ENCODE measurements around the gene CLPTM1.
A peak's percentile ranks its signal among the peaks of the same experiment; 100 is the strongest.
"Not testable (repeated sequence)": the region's sequence is repeated elsewhere in the genome, so short reads cannot be mapped to it uniquely, and the experiment has no call there.

Gene CLPTM1, protein sequence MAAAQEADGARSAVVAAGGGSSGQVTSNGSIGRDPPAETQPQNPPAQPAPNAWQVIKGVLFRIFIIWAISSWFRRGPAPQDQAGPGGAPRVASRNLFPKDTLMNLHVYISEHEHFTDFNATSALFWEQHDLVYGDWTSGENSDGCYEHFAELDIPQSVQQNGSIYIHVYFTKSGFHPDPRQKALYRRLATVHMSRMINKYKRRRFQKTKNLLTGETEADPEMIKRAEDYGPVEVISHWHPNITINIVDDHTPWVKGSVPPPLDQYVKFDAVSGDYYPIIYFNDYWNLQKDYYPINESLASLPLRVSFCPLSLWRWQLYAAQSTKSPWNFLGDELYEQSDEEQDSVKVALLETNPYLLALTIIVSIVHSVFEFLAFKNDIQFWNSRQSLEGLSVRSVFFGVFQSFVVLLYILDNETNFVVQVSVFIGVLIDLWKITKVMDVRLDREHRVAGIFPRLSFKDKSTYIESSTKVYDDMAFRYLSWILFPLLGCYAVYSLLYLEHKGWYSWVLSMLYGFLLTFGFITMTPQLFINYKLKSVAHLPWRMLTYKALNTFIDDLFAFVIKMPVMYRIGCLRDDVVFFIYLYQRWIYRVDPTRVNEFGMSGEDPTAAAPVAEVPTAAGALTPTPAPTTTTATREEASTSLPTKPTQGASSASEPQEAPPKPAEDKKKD

DNA sequence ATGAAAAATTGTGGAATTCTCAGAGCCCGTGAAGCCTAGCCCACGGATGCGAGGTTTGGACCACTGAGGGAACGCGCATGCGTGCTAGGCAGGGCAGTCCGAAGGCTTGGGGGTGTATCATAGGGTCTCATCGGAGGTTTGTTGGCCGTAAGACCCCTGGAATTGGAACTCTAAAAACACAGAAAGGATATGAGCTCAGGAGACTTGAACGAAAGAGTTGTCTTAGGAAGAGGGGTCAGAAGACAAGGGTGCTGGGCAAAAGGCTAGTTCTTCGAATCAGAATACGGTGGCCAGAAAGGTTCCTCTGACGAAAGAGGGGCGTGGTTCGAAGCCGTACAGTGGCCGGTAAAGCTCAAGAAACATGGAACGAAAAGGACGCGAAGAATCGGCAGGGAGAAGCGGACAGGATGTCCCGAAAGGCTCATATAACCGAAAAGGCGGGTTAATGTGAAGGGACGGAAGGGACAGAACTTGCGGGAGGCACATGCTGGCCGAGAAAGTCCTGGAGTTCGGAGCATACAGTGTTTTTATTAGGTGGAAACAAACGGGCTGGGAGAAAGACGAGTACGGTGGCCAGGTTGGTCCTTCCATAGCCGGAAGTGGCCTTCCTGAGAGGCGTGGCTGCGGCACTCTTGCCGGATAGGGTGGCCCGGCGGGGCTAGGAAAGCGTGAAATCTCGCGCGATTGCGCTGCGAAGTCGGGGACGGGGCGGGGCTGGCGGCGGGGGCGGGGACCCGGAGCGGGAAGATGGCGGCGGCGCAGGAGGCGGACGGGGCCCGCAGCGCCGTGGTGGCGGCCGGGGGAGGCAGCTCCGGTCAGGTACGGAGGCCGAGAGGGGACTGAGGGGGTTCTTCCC is at the start of gene CLPTM1:
Gene CLPTM1, plus strand, starts transcription at position 732 of the 856 bp plus-strand sequence. Its CDS starts 16 bp downstream, at position 748.
- peak; percentile 95 to 97 for DNase-seq

DNA sequence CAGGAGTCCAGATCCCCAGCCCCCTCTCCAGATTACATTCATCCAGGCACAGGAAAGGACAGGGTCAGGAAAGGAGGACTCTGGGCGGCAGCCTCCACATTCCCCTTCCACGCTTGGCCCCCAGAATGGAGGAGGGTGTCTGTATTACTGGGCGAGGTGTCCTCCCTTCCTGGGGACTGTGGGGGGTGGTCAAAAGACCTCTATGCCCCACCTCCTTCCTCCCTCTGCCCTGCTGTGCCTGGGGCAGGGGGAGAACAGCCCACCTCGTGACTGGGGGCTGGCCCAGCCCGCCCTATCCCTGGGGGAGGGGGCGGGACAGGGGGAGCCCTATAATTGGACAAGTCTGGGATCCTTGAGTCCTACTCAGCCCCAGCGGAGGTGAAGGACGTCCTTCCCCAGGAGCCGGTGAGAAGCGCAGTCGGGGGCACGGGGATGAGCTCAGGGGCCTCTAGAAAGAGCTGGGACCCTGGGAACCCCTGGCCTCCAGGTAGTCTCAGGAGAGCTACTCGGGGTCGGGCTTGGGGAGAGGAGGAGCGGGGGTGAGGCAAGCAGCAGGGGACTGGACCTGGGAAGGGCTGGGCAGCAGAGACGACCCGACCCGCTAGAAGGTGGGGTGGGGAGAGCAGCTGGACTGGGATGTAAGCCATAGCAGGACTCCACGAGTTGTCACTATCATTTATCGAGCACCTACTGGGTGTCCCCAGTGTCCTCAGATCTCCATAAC is 49.6 kb upstream of the CLPTM1 start, which contains the start of gene APOE:
Gene APOE, plus strand, starts transcription at position 360 of the 724 bp plus-strand sequence. CDS start 829 bp downstream, outside the sequence.
- peak in 1 of 2 donors; percentile 58 for DNase-seq

DNA sequence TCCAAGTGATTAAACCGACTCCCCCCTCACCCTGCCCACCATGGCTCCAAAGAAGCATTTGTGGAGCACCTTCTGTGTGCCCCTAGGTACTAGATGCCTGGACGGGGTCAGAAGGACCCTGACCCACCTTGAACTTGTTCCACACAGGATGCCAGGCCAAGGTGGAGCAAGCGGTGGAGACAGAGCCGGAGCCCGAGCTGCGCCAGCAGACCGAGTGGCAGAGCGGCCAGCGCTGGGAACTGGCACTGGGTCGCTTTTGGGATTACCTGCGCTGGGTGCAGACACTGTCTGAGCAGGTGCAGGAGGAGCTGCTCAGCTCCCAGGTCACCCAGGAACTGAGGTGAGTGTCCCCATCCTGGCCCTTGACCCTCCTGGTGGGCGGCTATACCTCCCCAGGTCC is 47.6 kb upstream of the CLPTM1 start:
- no peak for DNase-seq

DNA sequence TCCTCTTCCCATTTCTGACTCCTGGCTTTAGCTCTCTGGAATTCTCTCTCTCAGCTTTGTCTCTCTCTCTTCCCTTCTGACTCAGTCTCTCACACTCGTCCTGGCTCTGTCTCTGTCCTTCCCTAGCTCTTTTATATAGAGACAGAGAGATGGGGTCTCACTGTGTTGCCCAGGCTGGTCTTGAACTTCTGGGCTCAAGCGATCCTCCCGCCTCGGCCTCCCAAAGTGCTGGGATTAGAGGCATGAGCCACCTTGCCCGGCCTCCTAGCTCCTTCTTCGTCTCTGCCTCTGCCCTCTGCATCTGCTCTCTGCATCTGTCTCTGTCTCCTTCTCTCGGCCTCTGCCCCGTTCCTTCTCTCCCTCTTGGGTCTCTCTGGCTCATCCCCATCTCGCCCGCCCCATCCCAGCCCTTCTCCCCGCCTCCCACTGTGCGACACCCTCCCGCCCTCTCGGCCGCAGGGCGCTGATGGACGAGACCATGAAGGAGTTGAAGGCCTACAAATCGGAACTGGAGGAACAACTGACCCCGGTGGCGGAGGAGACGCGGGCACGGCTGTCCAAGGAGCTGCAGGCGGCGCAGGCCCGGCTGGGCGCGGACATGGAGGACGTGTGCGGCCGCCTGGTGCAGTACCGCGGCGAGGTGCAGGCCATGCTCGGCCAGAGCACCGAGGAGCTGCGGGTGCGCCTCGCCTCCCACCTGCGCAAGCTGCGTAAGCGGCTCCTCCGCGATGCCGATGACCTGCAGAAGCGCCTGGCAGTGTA is 46.9 kb upstream of the CLPTM1 start:
- no peak for DNase-seq

DNA sequence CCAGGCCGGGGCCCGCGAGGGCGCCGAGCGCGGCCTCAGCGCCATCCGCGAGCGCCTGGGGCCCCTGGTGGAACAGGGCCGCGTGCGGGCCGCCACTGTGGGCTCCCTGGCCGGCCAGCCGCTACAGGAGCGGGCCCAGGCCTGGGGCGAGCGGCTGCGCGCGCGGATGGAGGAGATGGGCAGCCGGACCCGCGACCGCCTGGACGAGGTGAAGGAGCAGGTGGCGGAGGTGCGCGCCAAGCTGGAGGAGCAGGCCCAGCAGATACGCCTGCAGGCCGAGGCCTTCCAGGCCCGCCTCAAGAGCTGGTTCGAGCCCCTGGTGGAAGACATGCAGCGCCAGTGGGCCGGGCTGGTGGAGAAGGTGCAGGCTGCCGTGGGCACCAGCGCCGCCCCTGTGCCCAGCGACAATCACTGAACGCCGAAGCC is 46.3 kb upstream of the CLPTM1 start:
- no peak for DNase-seq

DNA sequence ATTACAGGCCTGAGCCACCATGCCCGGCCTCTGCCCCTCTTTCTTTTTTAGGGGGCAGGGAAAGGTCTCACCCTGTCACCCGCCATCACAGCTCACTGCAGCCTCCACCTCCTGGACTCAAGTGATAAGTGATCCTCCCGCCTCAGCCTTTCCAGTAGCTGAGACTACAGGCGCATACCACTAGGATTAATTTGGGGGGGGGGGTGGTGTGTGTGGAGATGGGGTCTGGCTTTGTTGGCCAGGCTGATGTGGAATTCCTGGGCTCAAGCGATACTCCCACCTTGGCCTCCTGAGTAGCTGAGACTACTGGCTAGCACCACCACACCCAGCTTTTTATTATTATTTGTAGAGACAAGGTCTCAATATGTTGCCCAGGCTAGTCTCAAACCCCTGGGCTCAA is 45.4 kb upstream of the CLPTM1 start:
- no peak for DNase-seq

DNA sequence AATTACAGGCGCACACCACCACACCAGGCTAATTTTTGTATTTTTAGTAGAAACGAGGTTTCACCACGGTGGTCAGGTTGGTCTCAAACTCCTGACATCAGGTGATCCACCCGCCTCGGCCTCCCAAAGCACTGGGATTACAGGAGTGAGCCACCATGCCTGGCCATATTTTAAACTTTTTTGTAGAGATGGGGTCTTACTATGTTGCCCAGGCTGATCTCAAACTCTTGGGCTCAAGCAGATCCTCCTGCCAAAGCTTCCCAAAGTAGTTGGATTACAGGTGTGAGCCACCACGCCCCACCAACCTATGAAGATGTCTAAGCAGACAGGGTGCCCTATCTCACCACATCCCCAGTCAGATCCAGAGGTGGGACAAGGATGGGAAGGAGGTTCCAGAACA is 43.3 kb upstream of the CLPTM1 start:
- not testable (repeated sequence) for DNase-seq

DNA sequence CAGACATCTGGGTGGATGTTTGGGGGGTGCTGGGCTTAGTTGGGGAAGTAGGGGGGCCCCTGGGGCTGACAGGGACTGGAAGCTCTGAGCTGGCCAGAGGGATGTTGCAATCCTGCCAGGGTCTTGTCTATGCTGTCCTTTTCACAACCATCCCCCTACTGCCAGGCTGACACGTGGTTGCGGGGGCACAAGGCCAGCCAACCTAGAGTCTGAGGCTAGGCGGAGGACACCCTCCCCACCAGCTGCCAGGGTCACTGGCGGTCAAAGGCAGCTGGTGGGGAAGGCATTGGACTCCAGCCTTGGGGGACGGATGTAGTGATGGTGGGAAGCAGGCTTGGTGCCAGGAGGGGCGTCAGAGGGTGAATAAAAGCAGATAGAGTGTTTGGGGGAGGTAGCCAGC is 42.3 kb upstream of the CLPTM1 start:
- DNase-seq = peak; percentile 41 to 65

DNA sequence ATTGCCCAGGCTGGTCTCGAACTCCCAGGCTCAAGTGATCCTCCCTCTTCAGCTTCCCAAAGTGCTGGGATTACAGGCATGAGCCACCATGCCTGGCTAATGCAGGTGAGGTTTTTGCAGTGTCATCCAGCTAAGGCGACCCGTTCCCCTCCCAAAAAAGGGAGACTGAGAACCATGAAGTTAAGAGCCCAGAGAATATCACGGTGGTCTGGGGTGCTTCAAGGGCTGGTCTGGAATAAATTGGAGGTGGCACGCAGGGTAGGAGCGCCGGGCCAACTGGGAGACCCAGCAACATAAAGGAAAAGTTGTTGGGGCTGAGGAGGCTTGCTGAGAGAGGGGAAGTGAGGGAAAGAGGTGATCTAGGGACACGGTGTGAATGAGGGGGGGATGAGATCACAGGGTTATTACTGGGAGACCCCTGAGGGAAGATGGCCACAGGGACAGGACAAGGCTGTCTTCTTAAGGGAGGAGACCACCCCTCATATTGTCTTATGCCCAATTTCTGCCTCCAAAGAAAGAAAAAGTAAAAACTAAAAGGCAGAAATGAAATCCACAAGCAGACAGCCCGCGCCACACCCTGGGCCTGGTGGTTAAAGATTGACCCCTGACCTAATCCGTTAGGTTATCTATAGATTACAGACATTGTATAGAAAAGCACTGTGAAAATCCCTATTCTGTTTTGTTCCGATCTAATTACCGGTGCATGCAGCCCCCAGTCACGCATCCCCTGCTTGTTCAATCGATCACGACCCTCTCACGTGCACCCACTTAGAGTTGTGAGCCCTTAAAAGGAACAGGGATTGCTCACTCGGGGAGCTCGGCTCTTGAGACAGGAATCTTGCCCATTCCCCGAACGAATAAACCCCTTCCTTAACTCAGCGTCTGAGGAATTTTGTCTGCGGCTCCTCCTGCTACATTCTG is 41.4 kb upstream of the CLPTM1 start:
- not testable (repeated sequence) for DNase-seq

DNA sequence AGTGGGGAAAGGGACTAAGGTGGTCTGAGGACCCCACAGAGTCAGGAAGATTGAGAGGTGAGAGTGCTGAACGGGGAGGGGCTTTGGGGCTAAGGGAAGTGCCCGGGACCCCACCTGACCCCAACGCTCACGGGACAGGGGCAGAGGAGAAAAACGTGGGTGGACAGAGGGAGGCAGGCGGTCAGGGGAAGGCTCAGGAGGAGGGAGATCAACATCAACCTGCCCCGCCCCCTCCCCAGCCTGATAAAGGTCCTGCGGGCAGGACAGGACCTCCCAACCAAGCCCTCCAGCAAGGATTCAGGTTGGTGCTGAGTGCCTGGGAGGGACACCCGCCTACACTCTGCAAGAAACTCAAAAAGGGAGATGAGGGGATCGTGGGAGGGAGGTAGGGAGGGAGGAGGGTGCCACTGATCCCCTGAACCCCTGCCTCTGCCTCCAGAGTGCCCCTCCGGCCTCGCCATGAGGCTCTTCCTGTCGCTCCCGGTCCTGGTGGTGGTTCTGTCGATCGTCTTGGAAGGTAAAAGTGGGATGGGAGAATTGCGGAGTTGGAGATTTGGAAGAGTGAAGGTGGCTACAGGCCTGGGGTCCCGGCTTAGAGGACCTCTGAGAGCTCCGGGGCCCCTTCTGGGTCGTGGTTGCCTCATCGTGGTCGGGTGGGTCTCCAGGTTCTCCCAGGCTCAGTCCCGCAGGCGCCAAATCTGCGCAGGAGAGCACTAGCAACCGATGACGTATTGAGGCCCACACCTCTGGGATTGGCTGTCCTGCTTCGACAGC is 40.6 kb upstream of the CLPTM1 start, which contains the start of gene APOC1:
Gene APOC1, plus strand, starts transcription at position 176 of the 774 bp plus-strand sequence. Its CDS starts 284 bp downstream, at position 460.
- peak; percentile 78 to 89 for DNase-seq

DNA sequence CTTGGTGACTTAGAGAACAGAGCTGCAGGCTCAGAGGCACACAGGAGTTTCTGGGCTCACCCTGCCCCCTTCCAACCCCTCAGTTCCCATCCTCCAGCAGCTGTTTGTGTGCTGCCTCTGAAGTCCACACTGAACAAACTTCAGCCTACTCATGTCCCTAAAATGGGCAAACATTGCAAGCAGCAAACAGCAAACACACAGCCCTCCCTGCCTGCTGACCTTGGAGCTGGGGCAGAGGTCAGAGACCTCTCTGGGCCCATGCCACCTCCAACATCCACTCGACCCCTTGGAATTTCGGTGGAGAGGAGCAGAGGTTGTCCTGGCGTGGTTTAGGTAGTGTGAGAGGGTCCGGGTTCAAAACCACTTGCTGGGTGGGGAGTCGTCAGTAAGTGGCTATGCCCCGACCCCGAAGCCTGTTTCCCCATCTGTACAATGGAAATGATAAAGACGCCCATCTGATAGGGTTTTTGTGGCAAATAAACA is 30.9 kb upstream of the CLPTM1 start:
- DNase-seq = no peak

DNA sequence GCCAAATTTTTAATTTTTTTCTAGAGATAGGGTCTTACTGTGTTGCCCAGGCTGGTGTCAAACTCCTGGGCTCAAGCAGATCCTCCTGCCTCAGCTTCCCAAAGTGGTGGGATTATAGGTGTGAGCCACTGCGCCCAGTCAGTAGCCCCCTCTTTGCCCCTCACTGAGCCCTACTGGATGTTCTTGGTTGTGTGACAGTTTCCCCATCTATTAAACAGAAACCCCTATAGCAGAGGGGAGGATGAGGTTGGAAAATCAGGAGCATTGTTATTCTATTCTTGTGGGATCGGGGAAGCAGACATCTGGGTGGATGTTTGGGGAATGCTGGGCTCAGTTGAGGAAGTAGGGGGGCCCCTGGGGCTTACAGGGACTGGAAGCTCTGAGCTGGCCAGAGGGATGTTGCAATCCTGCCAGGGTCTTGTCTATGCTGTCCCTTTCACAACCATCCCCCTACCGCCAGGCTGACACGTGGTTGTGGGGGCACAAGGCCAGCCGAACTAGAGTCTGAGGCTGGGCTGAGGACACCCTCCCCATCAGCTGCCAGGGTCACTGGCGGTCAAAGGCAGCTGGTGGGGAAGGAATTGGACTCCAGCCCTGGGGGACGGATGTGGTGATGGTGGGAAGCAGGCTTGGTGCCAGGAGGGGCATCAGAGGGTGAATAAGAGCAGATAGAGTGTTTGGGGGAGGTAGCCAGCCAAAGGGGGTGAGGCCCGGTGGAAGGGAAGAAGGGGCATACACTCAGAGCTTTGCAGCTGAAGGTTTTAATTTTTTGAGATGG is 29.9 kb upstream of the CLPTM1 start:
- peak; percentile 44 to 80 for DNase-seq

DNA sequence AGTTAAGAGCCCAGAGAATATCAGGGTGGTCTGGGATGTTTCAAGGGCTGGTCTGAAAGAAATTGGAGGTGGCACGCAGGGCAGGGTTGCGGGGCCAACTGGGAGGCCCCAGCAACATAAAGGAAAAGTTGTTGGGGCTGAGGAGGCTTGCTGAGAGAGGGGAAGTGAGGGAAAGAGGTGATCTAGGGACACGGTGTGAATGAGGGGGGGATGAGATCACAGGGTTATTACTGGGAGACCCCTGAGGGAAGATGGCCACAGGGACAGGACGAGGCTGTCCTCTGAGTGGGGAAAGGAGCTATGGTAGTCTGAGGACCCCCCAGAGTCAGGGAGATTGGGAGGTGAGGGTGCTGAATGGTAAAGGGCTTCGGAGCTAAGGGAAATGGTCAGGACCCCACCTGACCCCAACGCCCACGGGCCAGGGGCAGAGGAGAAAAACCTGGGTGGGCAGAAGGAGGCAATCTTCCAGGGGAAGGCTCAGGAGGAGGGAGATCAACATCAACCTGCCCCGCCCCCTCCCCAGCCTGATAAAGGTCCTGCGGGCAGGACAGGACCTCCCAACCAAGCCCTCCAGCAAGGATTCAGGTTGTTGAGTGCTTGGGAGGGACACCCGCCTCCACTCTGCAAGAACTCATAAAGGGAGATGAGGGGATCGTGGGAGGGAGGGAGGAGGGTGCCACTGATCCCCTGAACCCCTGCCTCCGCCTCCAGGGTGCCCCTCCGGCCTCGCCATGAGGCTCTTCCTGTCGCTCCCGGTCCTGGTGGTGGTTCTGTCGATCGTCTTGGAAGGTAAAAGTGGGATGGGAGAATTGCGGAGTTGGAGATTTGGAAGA is 28.7 kb upstream of the CLPTM1 start:
- DNase-seq = not testable (repeated sequence)

DNA sequence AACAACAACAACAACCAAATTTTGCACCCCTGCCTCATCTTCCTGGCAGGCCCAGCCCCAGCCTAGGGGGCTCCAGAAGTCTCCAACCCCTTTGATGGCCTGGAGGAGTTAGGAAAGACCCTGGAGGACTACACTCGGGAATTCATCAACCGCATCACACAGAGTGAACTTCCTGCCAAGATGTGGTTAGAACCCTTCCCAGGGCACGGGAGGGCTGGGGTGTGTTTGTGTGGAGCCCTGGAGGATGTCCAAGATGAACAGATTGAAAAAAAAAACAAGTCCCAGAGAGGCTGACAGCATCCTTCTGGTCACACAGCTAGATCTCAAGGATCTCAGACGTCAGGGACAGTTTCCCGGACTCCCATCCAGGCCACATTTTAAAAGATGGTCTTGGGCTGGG is 27.4 kb upstream of the CLPTM1 start:
- DNase-seq = no peak

DNA sequence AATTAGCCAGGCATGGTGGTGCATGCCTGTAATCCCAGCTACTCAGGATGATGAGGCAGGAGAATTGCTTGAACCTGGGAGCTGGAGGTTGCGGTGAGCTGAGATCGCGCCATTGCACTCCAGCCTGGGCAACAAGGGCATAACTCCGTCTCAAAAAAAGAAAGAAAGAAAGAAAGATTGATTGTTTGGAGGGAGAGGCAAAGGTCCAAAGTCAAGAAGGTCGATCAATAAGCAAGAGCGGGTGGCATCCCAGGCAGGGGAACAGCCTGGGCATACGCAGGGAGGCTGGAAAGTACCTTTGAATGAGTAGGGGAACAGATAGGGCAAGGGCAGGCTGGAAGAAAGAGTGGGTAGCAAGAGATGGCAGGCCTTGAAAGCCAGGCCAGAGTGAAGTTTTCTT is 25.1 kb upstream of the CLPTM1 start:
- DNase-seq = no peak

DNA sequence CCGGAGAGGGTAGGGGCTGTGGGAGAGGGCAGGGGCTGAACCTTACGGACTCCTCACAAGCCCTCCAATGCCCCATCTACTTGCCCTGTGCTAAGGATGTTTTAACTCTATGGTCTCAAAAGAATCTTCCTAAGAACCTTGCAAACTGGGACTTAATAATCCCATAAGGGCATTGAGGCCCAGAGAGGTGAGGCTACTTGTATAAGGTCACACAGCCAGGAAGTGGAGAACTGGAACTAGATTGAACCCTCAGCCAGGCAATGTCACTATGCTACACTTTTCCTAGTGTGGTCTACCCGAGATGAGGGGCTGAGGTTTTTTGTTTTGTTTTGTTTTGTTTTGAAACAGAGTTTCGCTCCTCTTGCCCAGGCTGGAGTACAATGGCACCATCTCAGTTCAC is 23.6 kb upstream of the CLPTM1 start:
- DNase-seq = no peak

DNA sequence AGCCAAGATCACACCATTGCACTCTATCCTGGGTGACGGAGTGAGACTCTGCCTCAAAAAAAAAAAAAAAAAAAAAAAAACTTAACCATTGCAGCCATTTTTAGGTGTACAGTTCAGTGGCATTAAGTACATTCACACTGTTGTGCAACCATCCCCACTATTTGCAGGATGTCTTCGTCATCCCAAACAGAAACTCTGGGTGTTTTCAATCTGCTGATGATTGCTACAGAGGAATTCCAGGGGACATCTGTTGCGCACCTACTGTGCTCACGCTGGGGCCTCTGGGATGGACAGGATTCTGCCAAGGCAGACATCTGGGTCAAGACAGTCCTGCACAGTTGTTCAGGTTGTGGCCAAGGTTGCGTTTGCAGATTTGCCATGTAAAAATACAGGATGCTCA is 15.5 kb upstream of the CLPTM1 start:
- DNase-seq = peak; percentile 12 to 44

All from inflammatory macrophage treated with lipopolysaccharide for 1 hour (primary cell).